Head of caudate nucleus (tissue), 42 donors: ENCODE results near the gene MYRIP.

Source experiments
- DNase-seq, 42 donors: peaks; one replicate each; pipeline versions ENCODE4 v3.0.0 to v3.0.0-alpha.2; 2020 to 2021; ENCODE audit warnings: mixed read lengths in 7 of 42
- intact Hi-C: fragments of 100-400 bp; cut with DNase I; formaldehyde crosslinking; loops from one replicate; pipeline ENCODE4 v1.15.0; 2022

The MYRIP gene

DNA sequence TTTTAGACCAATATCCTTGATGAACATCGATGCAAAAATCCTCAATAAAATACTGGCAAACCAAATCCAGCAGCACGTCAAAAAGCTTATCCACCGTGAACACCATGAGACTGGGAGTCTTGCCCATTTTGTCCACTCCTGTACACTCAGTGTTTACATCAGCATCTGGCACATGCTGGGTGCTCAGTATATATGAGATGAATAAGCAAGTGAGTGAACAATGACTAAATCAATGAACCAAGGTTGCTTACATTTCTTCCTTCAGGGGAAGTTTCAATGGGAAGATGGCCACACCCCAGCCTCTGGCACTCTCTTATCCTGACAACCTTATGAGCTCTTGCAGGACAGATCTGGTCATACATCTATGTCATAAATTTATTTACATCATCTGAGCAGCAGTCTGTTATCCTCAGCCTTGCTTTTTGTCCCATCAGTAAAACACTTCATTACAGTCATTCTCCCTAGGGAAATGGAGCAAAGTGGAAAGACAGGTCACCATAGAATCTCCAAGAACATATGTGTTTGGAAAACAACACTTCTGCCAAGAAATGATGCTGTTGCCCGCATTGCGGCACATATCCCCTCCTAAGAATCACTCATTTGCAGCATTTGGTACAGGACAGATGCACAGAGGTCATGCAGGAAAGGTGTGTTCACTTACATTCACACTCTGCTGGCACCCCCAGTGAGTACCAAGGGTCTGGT, 328.3 kb downstream of the MYRIP start:
- intact Hi-C loops, result no loop called here
- no peak for DNase-seq

DNA sequence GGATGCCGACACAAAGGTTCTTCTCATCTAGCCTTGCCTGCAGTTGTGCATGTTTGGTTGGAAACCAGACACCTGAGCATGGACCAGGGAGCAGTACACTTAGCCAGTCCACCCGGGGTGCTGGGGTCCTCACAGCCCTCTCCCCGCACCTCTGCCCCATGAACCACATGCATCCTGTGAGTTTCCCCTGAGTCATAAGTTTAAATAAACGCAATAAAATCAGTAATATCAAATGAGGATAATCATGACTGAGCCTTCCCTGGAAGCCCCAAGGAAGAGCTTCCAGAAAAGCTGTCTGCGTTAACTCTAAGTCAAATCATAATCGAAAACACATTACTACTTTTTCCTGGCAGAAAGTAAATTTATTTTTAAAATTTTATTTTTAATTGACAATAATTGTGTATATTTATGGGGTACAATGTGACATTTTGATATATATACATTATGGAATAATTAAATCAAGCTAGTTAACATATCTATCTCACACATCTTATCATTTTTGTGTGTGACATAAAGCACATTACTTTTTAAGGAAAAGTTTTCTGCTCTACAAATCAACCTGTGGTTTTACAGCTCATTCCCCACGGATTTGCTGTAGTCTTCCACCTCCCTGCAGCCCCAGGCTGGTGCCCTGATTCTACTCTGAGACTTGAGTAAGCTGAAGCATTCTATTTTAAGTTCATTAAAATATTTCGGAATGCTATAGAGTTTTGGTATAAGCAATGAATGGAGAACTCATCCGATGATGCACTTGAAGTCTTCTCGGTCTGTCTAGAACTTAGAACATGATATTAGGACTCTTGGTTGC, 334.1 kb downstream of the MYRIP start:
- DNase-seq, result no peak
- intact Hi-C loops, result no loop called here

DNA sequence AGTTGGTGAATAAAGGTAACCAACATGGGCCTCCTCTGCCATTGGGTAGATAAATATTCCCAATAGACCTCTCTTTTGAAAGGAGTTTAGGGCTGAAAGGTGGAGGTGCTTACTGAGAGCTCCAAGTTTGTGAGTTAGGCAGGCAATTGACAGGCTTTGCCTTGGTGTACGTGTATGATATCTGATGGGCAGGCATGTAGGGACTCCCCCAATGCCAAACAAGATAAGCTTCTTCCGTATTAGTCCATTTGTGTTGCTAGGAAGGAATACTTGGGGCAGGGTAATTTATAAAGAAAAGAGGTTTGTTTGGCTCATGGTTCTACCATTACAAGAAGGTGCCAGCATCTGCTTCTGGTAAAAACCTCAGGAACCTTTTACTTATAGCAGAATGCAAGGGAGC, 339.4 kb downstream of the MYRIP start:
- intact Hi-C loops, result no loop called here
- no peak for DNase-seq

DNA sequence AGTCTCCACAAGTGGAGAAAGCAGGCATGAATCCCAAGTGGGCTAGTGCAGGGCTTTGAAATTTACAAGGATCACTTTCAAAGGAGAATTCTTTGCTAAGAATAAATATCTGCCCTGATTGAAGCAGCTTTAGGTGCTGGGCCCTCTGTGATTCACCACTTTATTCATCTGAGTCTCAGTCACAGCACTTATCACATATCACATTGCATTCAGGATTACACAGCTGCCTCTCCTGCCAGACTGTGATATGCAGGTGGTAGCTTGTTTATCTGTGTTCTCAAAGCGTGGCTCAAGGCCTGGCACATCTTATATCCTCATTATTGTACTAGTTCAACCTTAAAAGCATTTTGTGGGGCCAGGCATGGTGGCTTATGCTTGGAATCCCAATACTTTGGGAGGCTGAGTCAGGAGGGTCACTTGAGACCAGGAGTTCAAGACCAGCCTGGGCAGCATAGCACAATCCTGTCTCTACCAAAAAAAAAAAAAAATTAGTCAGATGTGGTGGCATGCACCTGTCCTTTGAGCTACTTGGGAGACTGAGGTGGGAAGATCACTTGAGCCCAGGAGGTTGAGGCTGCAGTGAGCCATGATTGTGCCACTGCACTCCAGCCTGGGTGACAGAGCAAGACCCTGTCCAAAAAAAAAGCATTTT, 343.2 kb downstream of the MYRIP start:
- no peak for DNase-seq
- intact Hi-C loops, result no loop called here

DNA sequence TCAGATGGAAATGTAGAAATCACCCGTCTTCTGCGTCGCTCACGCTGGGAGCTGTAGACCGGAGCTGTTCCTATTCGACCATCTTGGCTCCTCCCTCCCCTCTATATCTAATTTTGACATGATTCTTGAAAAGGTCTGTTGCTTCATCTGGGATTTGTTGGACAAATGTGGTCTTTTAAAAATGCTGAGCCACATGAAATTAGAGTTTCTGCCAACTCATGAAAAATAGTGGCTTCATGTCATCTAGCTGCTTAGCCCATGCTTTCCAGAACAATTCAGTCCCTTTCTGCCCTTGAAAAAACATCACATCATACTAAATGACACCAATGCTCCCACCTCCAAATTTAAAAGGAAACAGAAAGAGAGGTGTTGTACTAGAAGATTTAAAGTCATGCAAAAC, 351.5 kb downstream of the MYRIP start:
- DNase-seq, result no peak
- intact Hi-C loops, result no loop called here

DNA sequence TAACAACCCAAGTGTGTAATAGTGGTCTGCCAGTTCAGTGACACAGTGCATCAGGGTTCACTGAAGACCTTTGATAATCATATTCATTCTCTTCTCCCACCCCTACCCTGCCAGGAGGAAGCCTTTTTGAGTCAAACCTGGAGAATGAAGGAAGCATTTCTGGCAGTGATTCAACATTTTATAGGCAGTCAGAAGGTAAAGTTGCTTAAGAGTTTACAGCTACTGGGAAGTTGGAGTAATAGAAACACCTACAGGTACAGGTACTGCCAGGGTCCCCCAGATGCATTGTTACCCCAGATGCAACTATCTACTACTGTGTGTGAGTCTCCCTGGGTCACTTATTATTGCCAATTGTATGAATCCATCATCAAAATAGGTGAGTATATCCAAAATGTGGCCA, 353.2 kb downstream of the MYRIP start:
- DNase-seq, result no peak

DNA sequence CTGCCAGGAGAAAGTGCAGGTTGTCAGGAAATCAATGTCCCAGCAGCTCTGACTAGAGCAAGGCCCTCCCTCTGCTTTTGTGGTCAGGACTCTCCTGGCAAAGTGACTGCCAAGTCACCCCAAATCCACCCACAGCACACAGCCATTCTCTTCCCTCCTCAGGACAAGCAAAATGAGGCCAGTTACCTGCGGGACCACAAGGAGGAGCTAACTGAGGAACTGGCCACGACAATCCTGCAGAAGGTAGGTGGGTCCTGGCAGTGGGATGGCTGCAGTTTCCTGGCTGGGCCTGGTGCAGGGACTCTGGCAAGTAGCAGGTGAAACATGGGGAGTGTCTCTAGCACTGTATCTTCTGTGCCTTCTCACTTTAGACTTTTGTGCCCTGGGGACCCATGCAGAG, 357.6 kb downstream of the MYRIP start:
- intact Hi-C loops, result no loop called here

More for the DNA sequence above, 353.2 kb downstream of the MYRIP start:
- intact Hi-C loops, result no loop called here

DNA sequence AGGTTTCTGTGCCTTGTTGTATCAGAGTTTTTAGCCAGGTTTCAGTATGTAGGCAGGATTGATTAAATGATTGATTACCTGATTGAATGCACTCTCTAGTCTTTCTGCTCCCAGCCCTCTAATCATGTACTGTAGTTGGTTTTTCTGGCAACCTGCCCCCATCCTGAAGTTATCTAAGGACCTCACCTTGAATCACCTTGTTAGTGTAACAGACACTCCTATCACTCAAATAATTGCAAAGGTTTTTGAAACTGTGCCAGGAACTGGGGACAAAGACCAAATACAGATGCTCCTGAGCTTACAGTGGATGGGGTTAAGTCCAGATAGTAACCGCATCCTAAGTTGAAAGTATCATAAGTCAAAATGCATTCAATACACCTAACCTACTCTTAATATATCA, 358.5 kb downstream of the MYRIP start:
- intact Hi-C loops, result no loop called here
- no peak for DNase-seq

More for the DNA sequence above, 357.6 kb downstream of the MYRIP start:
- DNase-seq, result no peak

DNA sequence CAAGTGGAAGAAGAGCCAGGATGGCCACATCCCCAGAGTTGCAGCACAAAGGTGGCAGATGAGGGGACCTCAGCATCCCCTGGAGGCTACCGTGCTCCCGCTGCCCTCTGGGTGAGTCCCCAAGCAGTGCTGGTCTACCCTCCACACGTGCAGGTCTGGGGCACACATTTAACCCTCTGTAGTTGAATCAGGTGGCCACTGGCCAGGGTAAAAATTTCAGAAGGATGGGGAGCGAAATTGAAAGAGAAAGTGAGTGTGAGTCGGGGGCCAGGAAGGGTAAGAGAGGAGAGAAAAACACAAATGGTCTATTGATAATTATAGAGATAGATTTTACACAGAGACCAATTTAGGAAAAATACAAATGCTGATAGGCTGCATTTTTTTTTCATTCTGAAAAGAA, 360.6 kb downstream of the MYRIP start:
- intact Hi-C loops, result no loop called here
- peak in 1 of 42 donors; percentile 19 for DNase-seq

DNA sequence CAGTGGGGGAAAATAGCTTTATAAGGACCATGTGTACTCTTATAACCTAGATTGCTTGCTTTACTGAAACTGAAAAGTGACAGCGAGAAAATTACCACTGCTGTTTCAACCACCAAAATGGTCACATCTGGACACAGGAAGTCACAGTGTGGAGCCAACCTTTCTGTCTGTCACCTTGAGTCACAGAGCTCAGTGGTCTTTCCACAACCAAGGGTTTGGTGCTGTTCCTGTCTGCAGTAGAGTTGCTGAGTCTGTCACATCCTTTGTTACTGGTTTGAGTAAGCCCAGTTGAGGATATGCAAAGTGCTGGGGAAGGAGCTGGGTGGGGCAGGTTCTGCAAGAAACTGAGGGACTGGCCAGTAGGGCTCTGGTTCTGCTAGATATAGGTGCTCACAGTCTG, 361.0 kb downstream of the MYRIP start:
- no peak for DNase-seq
- intact Hi-C loops, result no loop called here

DNA sequence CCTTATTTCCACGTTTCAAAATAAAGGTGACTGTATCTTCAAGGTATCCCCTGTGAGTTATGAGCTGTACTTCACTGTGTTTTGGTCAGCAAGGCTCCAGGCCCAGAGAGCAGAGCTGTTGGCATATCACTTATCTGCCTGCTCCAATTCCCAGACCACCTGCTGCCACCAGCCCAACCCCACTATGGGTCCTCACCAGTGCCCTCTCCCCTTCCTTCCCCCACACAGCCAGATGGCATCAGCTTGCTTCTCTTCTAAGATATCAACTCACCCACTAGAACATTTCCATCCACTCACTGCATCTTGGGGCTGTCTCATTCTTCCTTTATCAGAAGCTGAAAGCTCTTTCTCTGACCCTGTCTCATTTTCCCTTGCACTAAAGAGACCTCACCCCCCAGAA, 363.2 kb downstream of the MYRIP start:
- intact Hi-C loops, result no loop called here
- no peak for DNase-seq

DNA sequence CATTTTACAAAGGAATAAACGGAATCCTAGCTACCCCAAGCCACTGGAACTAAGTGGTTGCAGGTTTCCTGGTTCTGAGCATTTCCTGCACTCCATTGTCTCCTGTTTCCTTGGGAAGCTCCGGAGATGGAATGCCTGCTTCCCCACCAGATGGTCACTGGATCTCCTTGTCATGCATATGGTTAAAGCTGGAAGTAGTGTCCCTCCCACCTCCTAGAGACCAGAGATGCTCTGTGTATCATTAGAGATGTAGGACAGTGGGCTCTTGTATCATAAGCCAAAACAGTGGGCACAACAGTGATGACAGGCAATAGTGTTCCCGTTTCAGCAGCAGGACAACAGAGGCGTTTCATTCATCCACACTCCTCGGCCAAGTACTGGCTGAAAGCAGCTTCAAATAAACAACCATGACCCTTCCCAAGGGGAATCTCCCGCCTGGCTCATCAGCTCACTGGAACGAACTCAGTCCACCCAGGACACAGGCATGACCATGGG, 363.9 kb downstream of the MYRIP start:
- DNase-seq, result peak; percentile 42 to 90 (median 78)
- intact Hi-C loops, result no loop called here

DNA sequence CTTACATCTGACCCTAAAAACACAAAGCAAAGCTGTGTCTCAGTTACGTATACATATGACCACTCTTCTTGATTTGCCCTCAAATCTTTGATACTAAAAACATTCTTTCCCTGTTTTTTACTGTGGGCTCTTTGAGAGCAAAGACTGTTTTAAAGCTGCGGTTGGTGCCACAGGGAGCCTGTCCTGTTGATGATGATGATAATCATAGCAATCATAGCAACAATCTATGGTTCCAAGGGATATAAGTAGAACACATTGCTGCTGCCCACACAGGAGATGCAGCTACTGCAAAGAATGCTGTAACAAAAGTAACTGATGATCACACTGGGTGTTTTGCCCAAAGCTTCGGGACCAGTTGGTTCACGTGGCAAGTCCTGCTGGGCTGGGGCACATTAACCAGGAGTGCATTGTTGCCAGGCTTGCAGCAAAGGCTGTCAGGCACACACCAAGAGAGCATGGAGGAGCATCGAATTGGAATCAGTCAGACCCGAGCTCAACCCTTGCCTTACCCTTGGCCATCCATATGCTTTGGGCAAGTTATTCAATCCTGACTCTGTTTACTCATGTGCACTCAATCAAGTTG, 368.7 kb downstream of the MYRIP start:
- peak in 2 of 42 donors; percentile 31 to 47 for DNase-seq
- intact Hi-C loops, result loop anchor here (5.0 kb wide), 2 partner anchors 456 to 471 kb away; no protein-coding TSS in a partner anchor

DNA sequence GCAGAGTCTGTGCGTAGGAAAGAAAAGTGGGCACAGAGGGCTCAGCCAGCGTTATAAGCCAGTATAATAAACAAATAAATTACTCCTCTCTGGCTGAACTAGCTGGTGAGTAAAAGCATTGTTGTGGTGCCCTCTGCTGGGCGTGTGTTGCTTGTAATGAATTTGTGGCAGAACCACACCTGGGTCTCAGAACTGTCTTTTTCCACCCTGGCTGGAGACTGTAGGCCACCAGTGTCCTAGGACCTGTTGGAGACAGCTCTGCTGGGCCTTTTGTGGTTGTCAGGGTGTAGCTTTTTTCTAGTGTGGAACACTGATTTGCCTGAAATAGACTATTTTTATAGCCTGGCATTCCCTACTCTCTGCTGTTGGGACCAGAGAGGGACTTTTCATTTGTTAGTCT, 369.6 kb downstream of the MYRIP start:
- intact Hi-C loops, result loop anchor here (5.0 kb wide), 2 partner anchors 457 to 472 kb away; no protein-coding TSS in a partner anchor
- peak; percentile 56 to 95 (median 88) for DNase-seq

DNA sequence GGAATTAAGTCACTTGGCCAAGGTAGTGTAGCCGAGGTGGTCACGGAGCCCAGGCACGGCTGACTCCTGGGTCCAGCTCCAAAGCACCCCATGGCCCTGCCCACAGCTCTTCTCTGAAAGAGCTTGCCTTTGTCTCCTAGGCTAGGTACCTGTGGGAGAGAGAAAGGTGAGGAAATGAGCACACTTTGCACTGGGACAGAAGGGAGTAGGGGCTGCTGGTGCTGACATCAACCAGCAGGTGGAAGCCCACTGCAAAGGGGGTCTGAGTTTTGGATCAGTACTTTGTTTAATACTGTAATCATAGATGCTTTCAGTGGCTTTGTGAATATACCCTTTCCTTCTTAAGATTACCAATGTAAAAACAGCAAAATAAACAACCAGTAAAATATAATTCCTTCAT, 371.8 kb downstream of the MYRIP start:
- intact Hi-C loops, result no loop called here
- DNase-seq, result peak in 1 of 42 donors; percentile 15

DNA sequence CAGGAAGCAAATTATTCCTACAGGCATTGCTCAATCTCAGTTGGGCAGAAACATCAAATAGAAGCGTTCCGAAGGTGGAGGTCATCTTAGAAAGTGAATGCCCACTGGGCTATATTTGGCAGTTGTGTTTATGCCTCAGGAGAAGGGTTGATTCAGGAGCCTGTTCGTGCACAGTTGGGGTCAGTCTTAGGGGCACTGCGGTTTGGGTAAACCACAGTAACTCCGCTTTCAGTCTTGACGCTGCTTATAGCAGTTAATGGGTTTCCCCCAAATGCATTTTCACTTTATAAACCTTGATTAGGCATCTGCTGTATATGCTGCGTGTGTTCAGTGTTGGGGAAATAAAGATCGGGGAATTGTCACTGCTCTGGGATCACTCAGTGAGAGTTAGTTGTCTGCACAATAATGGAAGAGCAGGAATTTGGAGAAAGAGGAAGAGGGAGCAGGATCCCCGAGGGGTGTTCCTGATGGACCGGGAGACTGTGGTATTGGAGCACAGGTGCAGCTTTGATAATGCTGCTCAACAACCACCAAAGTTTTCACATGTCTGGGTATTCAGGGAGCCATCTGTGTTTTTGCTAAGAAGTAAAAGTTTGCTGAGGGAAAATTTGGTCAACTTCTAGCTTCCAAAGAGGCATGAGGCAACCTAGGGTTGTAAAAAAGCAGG, 375.8 kb downstream of the MYRIP start:
- DNase-seq, result peak in 1 of 42 donors; percentile 22
- intact Hi-C loops, result no loop called here

DNA sequence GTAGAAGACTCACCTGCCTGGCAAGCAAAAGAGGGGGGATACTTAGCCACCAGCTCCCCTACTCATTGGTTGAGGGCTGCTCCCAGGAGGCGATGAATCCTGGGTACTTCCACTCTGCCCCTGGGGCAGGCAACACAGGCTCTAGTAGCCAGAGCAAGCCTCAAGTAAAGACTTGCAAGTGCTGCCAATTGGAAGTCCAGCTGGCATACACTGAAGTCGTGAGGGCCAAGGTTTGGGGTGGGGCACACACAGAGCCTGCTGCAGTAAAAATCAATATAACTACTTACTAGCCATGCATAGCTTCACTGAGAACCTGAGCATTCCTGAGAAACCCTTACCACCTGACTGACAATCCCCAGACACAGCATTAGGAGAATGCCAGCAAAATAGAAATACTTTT, 377.1 kb downstream of the MYRIP start:
- DNase-seq, result peak in 2 of 42 donors; percentile 23 to 31
- intact Hi-C loops, result no loop called here

DNA sequence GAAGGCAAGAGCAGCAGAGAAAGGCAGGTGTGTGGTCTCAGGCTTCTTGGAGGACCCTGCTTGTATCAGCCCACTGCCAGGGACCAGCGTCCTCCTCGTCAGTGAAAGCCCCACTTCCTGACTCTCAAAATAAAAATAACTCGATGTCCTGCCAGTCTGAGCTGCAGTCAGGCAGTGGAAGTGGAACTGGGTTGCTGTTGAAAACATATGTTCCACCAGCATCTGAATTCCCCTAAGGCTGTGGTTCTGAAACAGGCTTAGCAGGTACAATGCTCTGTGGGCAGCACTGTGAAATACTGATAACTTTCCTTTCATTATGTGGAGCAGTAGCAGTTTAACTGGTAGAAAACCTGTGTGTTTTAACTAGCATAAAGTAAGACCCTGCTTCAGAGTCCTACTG, 378.5 kb downstream of the MYRIP start:
- no peak for DNase-seq
- intact Hi-C loops, result no loop called here

DNA sequence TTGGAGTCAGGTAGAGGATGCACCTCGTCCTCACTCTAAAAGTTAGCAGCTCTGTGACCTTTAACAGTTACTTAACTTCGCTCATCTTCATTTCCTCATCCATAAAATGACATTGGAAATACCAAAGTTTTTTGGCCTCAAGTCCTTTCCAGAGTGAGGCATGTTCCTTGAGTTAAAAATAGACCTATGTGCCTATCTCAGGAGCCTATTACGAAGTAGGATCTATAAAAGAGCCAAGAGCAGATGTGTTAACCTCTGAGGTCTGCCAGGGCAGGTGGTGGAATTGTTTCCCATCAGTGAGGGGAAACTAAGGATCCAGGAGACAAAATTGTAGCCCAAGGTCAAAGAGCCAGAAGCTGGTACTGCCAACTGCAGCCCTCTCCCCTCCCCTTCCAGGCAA, 379.7 kb downstream of the MYRIP start:
- intact Hi-C loops, result no loop called here
- DNase-seq, result no peak
